CD4-positive, alpha-beta T cell treated with Interleukin-17A for 1 hour (primary cell): ENCODE data around the gene ATP11B.
"Not testable (repeated sequence)": the region's sequence is repeated elsewhere in the genome, so short reads cannot be mapped to it uniquely, and the experiment has no call there.

Source experiments
- DNase-seq: peaks from one replicate; pipeline ENCODE4 v3.0.0-alpha.2; 2020

The ATP11B gene

DNA sequence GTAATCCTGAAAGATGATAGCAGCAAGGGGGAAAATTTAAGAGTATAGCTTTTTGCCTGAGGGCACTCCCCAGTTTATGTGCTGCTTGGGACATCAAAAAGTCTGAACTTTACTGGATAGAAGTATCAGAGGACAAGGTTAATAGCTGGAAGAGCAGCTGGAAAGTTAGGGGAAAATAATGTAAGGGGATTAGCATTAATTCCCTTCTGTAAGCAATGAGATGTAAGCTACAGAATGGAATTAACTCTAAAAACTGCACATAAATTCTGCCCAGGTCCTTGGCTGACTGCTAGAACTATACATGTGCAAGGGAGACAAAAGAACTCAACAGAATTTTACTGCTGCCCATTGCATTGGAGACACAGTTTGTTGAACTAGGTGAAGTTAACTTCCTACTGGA, 55.6 kb downstream of the ATP11B start:
- DNase-seq: no peak

DNA sequence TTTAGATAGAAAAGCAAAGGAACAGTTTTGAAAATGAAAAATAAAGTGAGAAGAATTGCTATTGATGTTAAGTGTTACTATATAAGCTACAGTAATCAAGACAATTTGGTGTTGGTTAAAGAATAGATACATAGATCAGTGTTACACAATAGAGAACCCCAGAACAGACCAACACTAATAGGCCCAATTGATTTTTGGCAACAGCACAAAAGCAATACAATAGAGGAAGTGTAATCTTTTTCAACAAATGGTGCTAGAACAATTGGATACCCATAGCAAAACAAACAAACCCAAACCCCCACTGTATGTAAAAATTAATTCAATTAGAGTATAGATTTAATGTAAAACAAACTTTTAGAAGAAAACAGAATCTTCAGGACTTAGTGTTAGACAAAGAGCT, 61.8 kb downstream of the ATP11B start:
- no peak for DNase-seq

DNA sequence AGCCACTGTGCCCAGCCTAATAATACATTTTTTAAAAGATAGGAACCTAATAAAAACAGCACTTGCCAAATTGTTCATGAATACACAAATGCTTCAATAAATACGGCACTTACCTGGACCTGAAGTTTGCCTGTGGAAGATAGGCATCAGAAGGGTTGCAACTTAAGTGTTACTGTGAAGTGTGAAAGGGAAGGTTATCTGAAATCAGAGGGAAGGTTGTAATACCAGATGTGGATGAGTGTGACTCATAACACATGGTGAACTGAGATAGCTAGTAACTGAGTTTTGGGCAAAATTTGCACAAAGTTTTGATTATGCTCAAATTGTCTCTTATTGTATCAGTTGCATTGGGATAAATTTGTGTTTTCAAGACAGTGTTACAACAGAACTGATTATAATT, 68.0 kb downstream of the ATP11B start:
- DNase-seq: no peak

DNA sequence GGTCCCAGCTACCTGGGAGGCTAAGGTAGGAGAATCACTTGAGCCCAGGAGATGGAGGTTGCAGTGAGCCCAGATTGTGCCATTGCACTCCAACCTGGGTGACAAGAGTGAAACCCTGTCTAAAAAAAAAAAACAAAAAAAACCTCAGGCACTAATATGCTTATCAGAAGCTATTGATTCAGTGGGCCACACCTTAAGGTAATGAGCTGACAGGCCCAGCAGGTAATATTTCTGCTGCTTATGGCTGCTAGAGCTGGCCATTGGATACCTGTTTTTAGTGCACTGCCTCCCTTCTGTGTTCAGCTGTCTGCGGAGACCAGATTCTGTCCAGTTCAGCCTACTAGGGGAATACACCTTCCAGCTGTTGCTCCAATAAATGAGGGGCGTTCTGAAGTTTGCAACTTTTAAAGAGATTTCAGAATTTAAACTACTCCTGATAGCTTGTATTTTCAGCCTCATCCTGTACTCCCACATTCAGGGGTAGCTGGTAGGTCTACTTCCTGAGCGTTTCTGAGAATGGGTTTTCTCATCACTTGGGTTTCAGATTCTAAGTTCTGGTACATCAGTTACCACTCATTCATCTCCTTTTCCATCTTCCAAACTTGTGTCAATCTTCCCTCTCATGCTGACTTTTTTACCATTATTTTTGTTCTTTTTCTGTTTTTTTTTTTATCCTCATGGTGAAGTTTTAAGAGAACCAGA, 69.0 kb downstream of the ATP11B start:
- no peak for DNase-seq

DNA sequence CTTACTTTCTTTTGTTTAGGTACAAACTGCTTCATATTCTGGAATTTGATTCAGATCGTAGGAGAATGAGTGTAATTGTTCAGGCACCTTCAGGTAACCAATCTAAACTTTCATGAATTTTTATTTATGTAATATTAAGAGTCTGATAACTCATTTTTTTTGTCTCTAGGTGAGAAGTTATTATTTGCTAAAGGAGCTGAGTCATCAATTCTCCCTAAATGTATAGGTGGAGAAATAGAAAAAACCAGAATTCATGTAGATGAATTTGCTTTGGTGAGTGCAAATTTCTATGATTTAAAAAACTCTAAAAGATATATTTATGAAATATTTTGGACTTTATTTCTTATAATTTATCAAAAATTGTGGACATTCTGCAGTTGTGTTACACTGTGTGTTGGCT, 75.8 kb downstream of the ATP11B start:
- no peak for DNase-seq

DNA sequence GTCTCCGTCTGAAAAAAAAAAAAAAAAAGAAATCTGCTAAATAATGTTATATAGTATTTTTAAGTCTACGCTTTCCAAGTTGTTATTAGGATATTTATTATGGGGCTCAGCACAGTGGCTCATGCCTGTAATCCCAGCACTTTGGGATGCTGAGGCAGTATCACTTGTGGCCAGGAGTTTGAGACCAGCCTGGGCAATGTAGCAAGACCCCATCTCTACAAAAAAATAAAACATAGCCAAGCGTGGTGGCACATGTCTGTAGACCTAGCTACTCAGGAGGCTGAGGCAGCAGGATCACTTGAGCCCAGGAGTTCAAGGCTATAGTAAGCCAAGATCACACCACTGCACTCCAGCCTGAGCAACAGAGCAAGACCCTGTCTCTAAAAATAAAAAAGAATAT, 77.6 kb downstream of the ATP11B start:
- DNase-seq: not testable (repeated sequence)

DNA sequence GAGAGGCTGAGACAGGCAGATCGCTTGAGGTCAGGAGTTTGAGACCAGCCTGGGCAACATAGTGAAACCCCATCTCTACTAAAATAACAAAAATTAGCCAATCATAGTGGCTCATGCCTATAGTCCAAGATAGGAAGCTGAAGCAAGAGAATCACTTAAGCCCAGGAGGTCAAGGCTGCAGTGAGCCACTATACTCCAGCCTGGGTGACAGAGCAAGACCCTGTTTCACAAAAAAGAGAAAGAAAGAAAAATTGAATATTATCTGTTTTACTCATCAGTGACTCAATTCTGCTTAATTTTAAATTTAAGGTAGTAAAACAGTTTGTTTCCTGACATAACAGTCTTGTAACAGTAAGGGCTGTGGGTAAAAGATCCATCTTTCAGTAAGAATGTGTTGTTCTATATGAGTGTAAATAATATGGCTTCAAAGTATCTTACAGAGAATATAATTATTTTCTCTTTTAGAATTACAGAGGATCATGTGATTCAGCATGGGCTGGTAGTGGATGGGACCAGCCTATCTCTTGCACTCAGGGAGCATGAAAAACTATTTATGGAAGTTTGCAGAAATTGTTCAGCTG, 85.8 kb downstream of the ATP11B start:
- no peak for DNase-seq

DNA sequence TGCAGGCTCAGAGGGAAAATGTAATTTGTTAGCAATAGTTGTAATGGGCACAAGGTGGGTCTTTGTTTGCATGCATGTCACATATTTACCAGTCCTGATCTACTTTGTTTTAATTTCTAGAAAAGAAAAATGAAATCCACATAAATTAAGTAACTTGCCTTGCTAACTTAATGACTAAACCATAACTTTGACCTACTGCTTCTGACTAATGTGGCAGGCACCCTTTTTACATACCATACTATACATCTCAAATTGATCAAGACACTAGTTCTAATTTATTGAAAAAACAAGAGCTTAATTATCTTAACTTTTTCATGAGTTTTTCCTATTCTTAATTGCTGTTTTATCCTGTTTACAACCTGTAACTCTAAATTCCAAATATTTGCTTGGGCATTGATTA, 93.2 kb downstream of the ATP11B start:
- no peak for DNase-seq

DNA sequence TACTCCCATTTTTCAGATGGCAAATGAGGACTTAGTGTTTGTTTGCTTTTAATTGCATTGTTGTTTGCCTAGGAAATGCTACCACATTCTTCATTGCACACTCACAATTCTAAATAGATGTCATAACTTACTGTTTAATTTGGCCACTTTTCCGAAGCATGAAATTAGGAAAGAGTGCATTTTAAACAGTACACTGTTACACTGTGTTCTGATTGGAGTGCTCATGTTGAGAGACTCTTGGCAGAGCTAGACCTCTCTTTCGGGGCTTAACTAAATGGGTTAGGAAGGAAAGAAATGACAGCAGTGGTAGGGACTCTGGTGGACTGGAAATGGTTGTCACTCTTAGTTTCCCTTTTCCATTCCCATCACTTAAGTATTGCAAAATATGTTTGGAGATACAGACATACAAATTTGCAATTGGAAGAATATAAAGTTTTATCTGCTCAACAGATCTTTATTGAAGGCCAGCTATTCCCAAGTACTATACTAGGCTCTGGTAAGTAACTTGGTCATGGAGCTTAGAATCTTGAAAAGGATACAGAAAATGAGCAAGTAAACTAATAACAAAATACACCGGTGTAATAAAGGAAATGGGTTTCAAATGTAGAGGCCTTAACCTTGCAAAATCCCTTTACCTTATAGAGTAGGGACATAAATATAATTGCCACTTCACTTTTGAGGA, 96.8 kb downstream of the ATP11B start:
- no peak for DNase-seq

DNA sequence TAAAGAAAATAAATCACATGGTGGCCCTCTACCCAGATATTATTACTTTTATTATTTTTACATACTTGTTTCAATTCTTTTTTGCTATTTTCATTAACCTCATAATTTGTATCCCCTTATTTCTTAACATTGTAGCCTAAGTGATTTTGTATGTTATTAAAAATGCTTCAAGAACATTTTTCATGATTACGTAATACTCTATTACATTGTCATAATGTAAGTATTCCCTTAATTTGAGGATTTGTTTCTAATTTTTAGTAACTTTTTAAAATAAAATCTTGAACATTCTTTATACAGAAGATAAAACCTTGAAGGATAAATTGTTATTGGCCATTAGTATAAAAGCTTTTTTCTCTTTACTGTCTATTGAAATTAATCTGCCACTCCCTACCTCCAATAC, 98.1 kb downstream of the ATP11B start:
- no peak for DNase-seq

DNA sequence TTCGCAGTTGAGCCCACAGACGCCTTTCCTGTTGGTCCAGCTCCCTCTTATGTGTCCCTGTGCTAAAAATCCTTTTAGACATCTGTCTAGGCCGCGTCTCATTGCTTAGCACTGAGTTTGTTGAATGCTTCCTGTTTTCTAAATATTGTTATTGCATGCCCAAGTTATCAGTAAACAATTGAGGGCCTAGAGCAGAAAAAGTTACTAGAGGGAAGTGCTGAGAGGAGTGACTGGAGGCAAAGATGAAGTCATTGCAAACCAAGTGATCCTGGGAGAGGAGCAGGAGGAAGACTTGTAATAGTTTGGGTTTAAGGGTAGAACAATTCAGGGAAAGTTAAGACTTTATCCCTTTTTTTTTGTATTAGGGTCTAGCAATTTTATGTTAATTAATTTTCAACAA, 98.9 kb downstream of the ATP11B start:
- DNase-seq: no peak

DNA sequence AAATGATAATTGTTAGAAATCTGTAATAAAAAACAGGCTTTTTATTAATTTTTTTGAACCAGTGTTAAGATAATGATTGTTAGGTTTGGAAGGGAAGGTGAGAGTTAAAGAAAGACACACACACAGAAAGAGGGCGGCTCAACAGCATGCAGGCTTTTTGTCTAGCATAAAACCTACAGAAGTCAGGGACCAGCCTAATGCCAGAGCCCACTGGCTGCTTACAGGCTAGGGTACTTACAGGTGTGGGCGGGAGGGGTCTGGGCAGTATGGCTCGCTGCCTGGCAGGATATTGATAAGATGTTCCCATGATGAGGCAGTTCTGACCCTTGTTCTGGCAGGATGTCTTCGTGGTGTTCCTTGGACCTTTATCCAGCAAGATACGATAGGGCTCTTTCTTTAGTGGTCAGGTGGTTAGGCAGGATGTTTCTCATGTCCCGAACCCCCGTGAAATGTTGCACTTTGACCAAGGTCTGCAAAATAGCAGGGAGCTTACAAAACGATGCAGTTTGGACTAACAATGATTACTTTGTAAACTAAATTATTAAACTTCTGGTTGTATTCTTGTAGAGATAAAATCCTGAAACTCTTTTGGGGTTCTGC, 102.3 kb downstream of the ATP11B start:
- no peak for DNase-seq

DNA sequence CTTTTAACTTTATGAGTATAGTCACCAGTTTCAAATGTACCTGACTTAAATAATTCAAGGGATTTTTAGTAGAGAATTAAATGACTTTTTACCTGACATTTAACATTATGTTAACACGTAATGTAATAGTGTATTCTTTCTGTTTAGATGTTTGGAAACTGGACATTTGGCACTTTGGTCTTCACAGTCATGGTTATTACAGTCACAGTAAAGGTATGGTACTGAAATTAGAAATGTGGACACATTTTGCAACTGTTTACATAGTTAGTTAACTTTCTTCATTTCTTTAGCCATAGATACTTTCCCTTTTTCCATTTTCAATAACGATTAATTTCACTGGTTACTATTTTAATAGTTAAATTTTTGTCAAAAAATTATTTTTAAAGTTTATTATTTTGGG, 103.2 kb downstream of the ATP11B start:
- DNase-seq: no peak

DNA sequence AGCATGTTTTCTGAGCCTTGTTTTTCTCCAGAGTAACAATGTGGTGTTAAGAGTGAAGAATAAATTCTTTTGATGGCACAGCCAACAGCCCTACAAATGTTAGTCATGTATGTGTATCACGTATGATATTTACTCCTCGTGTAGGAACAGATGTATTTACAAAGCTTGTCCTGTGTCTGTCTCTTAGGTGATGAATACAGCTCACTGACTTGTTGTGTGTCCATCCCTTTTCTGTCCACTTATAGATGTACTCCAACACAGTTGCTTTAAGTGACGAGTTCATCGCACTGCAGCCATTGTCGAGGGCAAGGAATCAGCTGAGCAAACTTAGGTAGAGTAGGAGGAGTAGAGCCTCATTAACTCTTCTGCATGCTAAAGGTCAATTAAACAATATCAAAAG, 108.9 kb downstream of the ATP11B start:
- DNase-seq: no peak

DNA sequence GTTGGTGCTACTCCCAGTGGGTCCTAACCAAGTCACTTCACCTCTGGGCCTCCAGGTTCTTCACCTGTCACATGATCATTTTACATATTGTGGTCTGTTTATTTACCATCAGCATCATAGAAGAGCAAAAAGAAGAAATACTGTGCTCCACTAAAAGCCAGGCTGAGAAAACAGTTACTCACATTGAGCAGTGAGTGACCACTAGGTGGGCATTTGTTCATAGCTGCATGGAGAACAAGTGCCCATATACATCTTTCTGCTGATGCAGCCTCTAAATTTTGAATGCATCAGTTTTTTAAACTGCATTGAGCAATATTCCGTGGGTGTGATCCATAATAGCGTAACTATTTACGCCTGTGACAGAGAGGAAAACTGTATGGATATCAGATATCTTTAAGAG, 110.9 kb downstream of the ATP11B start:
- DNase-seq: no peak

DNA sequence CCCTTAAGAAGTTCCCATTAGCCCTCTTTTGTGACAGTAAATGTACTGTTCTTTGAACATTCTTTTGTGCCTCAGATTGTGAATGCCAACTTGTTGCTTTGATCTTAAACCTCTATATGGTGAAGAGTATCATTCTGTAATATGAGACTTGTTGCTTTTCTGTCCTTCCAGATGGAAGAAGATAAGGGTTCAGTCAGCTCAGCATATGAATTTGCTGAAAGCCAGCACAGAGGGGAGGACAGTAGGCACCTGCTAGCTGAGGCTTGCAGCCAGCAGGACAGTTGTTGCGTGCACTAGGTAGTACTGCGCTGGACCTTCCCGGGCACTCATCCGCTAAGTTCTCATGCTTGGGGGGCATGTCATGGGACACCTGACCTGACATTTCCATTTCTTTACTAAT, 112.3 kb downstream of the ATP11B start:
- DNase-seq: no peak

DNA sequence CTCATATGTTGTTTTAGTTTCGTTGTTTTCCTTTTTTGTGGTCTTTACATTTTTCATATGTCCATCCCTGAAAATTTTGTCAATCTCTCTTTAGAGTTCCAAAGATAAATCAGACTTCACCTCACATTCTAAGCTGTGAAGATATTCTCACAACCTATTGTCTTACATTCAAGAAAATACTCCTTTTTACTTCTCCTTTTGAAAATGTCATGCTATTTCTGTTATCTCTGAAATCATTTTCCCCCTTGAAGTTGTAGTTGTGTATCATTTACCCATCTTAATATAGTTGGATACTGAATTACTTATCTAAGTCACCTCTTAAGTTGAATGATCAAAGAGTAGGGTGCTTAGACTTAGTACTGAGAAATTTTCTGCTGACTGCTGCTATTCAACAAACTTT, 112.7 kb downstream of the ATP11B start:
- no peak for DNase-seq

DNA sequence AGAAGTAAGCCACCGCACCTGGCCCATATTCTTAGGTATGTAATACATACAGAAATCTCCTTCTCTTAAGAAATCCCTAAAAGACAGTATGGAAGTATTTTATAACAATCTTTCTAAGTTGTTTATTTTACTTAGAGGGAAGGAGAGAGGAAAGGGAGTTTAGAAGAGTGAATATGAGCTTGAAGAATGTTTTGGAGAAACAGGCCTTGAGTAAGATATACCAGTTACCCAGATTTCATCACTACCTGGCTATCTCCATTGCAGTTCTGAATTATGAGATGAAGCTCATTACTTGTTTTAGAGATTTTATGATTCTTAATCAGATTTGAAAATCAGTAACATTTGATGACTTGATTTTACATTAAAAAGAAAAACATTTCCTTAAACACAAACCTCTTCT, 115.2 kb downstream of the ATP11B start:
- no peak for DNase-seq

DNA sequence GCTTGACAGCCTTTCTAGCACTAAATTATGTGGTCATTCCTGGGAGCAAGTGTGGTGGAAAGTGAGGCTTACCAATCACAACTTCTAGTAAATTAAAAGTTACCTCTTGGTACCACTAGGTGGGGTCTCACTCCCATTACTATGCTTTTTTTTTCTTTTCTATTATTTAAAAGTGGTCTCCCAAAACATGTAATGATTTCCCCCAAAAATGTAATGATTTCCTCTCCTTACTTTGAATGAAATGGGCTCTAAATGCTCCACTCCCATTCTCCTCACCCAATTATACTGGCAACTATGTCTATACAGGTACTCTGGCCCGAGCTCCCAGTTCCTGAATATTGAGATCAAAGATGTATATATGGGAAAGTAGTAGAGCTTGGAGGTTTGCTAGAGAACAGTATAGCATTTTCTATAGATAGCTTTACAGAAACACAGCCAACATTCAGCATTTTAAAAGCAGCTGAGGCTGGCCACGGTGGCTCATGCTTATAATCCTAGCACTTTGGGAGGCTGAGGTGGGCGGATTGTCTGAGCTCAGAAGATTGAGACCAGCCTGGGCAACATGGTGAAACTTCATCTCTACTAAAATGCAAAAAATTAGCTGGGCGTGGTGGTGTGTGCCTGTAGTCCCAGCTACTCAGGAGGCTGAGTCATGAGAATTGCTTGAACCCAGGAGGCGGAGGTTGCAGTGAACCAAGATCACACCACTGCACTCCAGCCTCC, 116.2 kb downstream of the ATP11B start:
- DNase-seq: peak; percentile 26

DNA sequence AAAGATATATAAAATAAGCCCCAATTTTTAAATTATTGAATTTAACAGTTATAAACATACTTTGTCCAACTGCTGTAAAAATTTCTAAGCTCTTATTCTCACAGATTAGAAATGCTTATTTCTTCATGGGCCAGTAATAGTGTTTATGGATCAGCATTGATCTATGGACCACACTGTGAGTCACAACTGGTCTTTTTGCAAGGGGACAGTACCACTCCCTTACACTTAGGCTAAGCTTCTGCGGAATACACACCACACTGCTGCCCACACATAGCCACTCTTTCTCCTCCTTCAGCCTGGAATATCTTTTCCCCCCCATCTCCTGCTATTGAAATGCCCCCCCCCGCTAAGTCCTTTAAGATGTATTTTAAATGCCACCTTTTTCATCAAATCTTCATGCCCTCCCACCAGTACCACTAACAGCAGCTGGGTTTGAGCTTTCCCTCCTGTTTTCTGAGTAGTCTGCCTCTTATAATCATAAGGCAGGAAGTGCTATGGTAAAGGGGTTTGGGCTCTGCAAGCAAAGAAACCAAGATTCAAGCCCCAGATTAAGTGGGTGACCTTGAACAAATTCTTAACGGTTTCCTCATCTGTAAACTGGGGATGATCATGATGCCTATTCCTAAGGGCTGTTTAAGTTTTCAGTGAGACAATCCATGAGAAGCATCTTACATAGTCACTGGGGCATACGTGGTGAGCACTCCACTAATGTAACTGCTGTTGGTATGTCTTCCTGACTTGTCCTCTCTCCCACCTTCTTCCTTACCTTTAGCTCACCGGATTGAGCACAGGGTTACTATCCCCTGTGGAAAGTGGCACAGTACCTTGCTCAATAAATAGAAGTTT, 117.9 kb downstream of the ATP11B start:
- DNase-seq: peak; percentile 7

DNA sequence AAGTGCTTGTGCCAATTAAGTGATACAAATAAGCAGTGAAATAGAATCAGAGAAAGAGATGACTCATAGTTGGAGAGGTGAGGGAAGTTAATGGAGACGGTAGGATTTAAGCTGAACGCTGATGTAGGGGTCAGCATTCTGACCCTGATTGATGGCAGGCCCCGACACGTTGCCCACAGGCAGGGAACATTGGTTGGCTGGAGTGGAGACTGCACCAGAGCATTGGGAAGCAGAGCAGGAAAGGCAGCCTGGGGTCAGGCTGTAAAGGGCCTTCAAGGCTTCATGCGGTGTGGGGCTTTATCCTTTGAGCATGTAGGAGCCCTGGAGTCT, 118.4 kb downstream of the ATP11B start:
- no peak for DNase-seq

DNA sequence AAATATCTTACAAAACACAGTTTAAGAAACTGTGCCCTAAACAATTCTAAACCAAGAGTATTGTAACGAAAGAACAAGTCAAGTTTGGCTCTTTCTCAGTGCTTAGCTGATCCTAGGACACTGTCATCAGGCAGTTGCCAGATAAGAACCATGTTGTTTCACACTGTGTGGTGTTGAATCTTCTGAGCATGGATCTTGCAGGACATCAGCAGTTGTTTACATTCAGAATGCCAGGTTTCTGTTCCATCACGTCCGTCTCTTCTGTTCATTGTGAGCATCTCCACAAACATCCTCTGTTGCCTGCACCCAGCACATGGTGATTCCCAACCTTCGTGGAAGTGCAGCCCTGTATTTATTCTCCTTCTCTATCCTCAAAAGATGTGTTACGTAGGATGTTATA, 119.2 kb downstream of the ATP11B start:
- no peak for DNase-seq

DNA sequence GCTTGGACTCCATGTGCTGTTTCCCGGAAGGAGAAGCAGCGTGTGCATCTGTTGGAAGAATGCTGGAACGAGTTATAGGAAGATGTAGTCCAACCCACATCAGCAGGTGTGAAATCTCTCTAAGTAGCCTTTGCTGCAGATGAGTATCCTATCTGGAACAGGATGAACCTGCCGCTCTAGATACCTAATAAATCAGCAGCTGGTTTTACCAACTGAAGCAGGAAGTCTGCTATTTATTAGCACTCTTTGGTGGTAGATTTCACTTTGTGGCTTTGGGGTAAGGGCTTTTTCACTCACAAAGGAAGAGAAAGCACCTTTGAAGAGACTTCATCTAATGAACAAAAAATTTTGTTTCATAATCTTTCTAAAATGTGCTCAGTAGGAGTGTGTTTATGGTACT, 120.6 kb downstream of the ATP11B start:
- peak; percentile 60 for DNase-seq
